HL-60 (cell line): ENCODE measurements around the gene DNAJC6.

Experiments used
- DNase-seq, 2 experiments: peaks; one replicate each; pipeline ENCODE4 v3.0.0-alpha.2; 2010 to 2020; ENCODE audit warnings: low read depth in 1 of 2, low spot score in 1 of 2
- H3K27ac ChIP-seq: fragments of 250-450 bp; sonication (Bioruptor Pico); replicated peaks from 2 replicates; pipeline ENCODE4 v1.5.1; 2020; ENCODE audit warnings: mild to moderate bottlenecking, moderate library complexity
- H3K27me3 ChIP-seq: fragments of 250-450 bp; sonication (Bioruptor Pico); 2 replicates; pipeline ENCODE4 v1.5.1; 2021; ENCODE audit warnings: mild to moderate bottlenecking, moderate library complexity; ENCODE audit not compliant: insufficient read depth, poor library complexity, severe bottlenecking
- H3K4me3 ChIP-seq: replicated peaks from 2 replicates; pipeline ENCODE4 v1.5.1; 2011; ENCODE audit warnings: mild to moderate bottlenecking, control low read depth, low read length; ENCODE audit not compliant: insufficient read depth
- GABPA ChIP-seq: IDR thresholded peaks from 2 replicates; pipeline ENCODE4 v1.6.1; 2012; ENCODE audit warnings: low read depth
- POLR2AphosphoS5 ChIP-seq: IDR thresholded peaks from 2 replicates; pipeline ENCODE4 v1.6.1; 2012; ENCODE audit warnings: low read depth
- SPI1 ChIP-seq: IDR thresholded peaks from 2 replicates; pipeline ENCODE4 v1.6.1; 2012; ENCODE audit warnings: low read depth, mild to moderate bottlenecking, borderline replicate concordance
- TF ChIP-seq, protein P1 (sequence below): IDR thresholded peaks from 2 replicates; pipeline ENCODE4 v1.6.1; 2012; ENCODE audit warnings: low read depth; ENCODE audit not compliant: insufficient replicate concordance
- TF ChIP-seq, protein P2 (sequence below): IDR thresholded peaks from one replicate; pipeline ENCODE4 v1.5.1; 2011; ENCODE audit warnings: low read length, control low read depth, inconsistent platforms; ENCODE audit not compliant: insufficient read depth

Gene DNAJC6

DNA sequence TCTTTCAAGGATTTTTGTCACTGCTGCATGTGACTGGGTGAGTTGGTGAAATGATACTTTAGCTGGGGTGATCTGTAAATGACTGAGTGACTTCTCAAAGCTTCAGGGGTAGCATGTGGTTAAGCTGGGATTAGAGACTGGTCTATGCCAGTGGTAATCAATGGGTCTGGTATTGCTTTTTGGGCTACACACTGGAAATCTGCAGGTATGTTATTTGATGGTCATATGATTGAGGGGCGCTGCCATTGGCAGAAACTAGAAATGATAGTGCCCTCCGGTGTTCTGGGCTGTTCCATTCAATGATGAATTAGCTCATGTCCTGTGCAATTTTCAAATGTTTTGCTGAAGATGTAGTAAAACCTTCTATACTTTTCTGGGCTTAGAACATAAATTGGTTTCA is 39.7 kb upstream of the DNAJC6 start:
- H3K4me3 ChIP-seq: no peak overlapping the region
- H3K27ac ChIP-seq: no peak overlapping the region
- peaks cover 29% of the 10 kb centered on the region for H3K27me3 ChIP-seq
- DNase-seq: no peak
- TF ChIP-seq, protein P1, sequence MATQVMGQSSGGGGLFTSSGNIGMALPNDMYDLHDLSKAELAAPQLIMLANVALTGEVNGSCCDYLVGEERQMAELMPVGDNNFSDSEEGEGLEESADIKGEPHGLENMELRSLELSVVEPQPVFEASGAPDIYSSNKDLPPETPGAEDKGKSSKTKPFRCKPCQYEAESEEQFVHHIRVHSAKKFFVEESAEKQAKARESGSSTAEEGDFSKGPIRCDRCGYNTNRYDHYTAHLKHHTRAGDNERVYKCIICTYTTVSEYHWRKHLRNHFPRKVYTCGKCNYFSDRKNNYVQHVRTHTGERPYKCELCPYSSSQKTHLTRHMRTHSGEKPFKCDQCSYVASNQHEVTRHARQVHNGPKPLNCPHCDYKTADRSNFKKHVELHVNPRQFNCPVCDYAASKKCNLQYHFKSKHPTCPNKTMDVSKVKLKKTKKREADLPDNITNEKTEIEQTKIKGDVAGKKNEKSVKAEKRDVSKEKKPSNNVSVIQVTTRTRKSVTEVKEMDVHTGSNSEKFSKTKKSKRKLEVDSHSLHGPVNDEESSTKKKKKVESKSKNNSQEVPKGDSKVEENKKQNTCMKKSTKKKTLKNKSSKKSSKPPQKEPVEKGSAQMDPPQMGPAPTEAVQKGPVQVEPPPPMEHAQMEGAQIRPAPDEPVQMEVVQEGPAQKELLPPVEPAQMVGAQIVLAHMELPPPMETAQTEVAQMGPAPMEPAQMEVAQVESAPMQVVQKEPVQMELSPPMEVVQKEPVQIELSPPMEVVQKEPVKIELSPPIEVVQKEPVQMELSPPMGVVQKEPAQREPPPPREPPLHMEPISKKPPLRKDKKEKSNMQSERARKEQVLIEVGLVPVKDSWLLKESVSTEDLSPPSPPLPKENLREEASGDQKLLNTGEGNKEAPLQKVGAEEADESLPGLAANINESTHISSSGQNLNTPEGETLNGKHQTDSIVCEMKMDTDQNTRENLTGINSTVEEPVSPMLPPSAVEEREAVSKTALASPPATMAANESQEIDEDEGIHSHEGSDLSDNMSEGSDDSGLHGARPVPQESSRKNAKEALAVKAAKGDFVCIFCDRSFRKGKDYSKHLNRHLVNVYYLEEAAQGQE: no peak
- no peak for TF ChIP-seq SPI1
- TF ChIP-seq GABPA: no peak

DNA sequence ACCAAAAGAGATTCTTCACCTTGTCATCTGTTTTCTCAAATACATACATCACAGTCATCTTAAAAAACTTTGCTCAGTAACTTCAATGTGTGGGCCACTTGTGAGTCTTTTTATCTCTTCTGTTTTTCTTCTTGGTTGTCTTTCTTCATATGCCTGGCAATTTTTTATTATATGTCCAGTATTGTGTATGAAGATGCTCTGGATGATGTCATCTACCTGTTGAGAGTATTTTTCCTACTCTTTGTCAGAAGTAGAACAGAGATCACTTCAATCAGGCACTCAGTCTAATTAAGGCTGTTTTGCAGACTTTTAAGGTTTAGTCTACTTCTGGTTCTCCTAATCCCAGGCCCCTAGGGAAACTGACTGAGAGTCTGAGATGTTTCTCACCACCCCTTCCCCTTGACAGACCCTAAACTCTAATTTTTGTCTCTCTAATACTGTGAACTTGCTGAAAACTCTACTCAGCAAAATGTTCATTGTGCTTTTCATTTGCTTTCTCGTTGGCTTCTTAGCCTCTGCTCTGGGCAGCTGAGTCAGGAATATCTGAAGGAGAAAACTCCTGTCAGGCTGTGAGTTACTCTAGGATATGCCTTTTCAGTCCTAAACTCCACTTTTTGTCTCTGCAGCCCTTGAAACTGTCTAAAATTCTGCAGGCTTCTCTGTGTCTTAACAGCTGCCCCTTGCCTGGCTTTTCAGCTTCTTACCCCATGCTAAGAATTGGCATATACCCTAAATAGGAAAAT is 33.0 kb upstream of the DNAJC6 start:
- no peak overlapping the region for H3K4me3 ChIP-seq
- TF ChIP-seq, protein P2, sequence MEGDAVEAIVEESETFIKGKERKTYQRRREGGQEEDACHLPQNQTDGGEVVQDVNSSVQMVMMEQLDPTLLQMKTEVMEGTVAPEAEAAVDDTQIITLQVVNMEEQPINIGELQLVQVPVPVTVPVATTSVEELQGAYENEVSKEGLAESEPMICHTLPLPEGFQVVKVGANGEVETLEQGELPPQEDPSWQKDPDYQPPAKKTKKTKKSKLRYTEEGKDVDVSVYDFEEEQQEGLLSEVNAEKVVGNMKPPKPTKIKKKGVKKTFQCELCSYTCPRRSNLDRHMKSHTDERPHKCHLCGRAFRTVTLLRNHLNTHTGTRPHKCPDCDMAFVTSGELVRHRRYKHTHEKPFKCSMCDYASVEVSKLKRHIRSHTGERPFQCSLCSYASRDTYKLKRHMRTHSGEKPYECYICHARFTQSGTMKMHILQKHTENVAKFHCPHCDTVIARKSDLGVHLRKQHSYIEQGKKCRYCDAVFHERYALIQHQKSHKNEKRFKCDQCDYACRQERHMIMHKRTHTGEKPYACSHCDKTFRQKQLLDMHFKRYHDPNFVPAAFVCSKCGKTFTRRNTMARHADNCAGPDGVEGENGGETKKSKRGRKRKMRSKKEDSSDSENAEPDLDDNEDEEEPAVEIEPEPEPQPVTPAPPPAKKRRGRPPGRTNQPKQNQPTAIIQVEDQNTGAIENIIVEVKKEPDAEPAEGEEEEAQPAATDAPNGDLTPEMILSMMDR: no peak
- TF ChIP-seq GABPA (no peak), SPI1 (no peak), POLR2AphosphoS5 (no peak)
- TF ChIP-seq, protein P1: no peak
- no peak for DNase-seq

DNA sequence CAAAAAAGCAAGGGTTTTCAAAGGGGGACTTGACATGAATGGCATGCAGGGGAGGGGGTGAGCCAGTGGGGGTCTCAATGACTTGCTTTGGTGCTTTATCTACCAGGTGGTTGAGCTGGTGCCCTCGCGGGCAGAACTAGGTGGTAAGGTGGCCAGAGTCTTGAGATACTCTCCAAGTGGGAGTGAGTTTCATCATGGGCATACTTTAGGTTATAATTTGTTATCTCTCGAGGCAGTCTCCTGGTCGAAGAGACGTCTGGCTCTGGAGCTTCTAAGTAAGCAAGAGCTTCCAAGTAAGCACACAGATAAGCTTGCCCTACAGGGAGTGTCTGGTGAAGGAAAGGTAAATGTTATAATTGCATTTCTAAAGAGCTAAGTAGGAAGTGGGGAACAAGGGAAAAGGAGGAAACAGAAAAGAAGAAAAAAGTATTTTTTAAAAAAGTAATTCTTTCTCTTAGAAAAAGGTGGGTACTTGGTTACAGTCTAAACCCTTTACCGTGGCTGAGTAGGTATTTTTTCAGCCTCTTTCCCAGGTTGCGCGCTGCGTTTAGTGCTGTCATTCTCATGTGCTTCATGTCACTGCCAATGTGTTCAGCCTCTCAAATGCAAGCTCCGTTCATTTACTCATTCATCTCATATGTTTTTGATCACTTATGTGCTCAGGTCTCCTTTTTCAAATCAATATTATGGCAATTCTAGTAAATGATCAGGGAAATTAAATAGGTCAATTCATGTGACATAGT is 31.6 kb upstream of the DNAJC6 start:
- H3K4me3 ChIP-seq: no peak overlapping the region
- H3K27me3 ChIP-seq: peaks cover 2% of the 10 kb centered on the region
- TF ChIP-seq, protein P2: no peak
- TF ChIP-seq POLR2AphosphoS5 (no peak), SPI1 (no peak), GABPA (no peak)

More for the DNA sequence above, 33.0 kb upstream of the DNAJC6 start:
- H3K27me3 ChIP-seq: peaks cover 2% of the 10 kb centered on the region
- H3K27ac ChIP-seq: no peak overlapping the region

DNA sequence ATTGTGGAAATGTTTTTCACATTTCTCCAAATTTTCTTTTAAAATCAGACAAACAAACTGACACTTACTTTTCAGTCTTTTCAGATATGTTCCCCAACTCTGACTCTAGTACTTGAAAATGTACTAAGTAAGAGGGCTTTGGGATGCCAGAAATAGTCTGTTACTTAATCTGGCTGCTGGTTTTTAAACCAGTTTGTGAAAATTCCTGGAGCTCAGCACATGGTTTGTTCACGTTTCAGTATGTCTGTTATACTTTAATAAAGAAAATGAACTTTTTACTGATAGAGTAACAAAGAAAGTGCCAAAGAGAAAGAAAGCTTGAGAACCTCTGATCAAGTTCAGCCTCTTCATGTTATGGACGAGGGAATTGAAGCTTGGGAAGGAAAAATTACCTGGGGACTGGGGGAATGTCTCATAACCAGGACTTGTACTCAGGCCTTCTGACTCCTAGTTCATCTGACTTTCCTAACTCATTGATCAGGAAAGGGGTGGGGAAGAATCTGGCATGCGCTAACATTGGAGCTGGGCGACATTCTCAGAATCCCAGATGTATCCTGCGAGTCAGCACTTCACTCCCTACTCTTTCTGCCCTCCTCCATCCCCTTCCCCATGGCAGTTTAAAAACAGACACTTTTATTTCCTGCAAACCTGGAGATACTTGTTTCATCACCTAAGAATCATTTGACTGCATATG is 30.8 kb upstream of the DNAJC6 start:
- H3K4me3 ChIP-seq: no peak overlapping the region
- TF ChIP-seq GABPA (no peak), SPI1 (no peak), POLR2AphosphoS5 (no peak)
- TF ChIP-seq, protein P2: no peak
- TF ChIP-seq, protein P1: no peak
- H3K27ac ChIP-seq: no peak overlapping the region
- H3K27me3 ChIP-seq: peaks cover 2% of the 10 kb centered on the region
- no peak for DNase-seq

More for the DNA sequence above, 31.6 kb upstream of the DNAJC6 start:
- H3K27ac ChIP-seq: no peak overlapping the region
- DNase-seq: no peak
